Measurements from ENCODE around the gene GNPDA1.
"Not testable (repeated sequence)": the region's sequence is repeated elsewhere in the genome, so short reads cannot be mapped to it uniquely, and the experiment has no call there.

Gene GNPDA1

GRCh38 chr5:142038735-142039134 lies 25.9 kb upstream of the GNPDA1 start:
- H3K27ac ChIP-seq = no peak overlapping the region
- no peak overlapping the region for H3K4me3 ChIP-seq (ENCODE audit: low read depth in 1 of 2, low read length in 1 of 2)
- no peaks in the 10 kb centered on the region for H3K9me3 ChIP-seq
- no peaks in the 10 kb centered on the region for H3K27me3 ChIP-seq
- no peak for TF ChIP-seq CTCF (IDR thresholded peaks at IDR 0.05)
- no peaks in the 10 kb centered on the region for H3K4me1 ChIP-seq (ENCODE audit: control insufficient read depth in 1 of 2, insufficient read depth in 1 of 2, low read depth in 1 of 2, low read length in 1 of 2)
- no peaks in the 10 kb centered on the region for H3K36me3 ChIP-seq

GRCh38 chr5:142037599-142037998 lies 24.8 kb upstream of the GNPDA1 start:
- not testable (repeated sequence) for H3K9me3 ChIP-seq; H3K4me3 ChIP-seq (ENCODE audit: low read depth in 1 of 2, low read length in 1 of 2); H3K27me3 ChIP-seq; H3K36me3 ChIP-seq; H3K27ac ChIP-seq; H3K4me1 ChIP-seq (ENCODE audit: control insufficient read depth in 1 of 2, insufficient read depth in 1 of 2, low read depth in 1 of 2, low read length in 1 of 2)

GRCh38 chr5:142036918-142037317 lies 24.1 kb upstream of the GNPDA1 start:
- Histone ChIP-seq H3K4me3 (ENCODE audit: low read depth in 1 of 2, low read length in 1 of 2) (no peak overlapping the region), H3K9me3 (no peaks in the 10 kb centered on the region), H3K27me3 (peaks cover 5% of the 10 kb centered on the region), H3K27ac (no peak overlapping the region), H3K4me1 (ENCODE audit: control insufficient read depth in 1 of 2, insufficient read depth in 1 of 2, low read depth in 1 of 2, low read length in 1 of 2) (no peaks in the 10 kb centered on the region), H3K36me3 (no peaks in the 10 kb centered on the region)
- no peak for TF ChIP-seq CTCF (IDR thresholded peaks at IDR 0.05)

- Histone ChIP-seq H3K27me3 (peaks cover 22% of the 10 kb centered on the region), H3K36me3 (no peaks in the 10 kb centered on the region), H3K9me3 (no peaks in the 10 kb centered on the region), H3K4me3 (ENCODE audit: low read depth in 1 of 2, low read length in 1 of 2) (no peak overlapping the region), H3K4me1 (ENCODE audit: control insufficient read depth in 1 of 2, insufficient read depth in 1 of 2, low read depth in 1 of 2, low read length in 1 of 2) (no peaks in the 10 kb centered on the region), H3K27ac (no peak overlapping the region)
- no peak for TF ChIP-seq CTCF (IDR thresholded peaks at IDR 0.05)
These were observed 22.2 kb upstream of the GNPDA1 start for GRCh38 chr5:142034994-142035393.

GRCh38 chr5:142033632-142034567 lies 21.1 kb upstream of the GNPDA1 start:
- H3K27me3 ChIP-seq = peaks cover 24% of the 10 kb centered on the region
- H3K4me3 ChIP-seq (ENCODE audit: low read depth in 1 of 2, low read length in 1 of 2); H3K36me3 ChIP-seq; H3K27ac ChIP-seq; H3K4me1 ChIP-seq (ENCODE audit: control insufficient read depth in 1 of 2, insufficient read depth in 1 of 2, low read depth in 1 of 2, low read length in 1 of 2); H3K9me3 ChIP-seq: not testable (repeated sequence)

- Histone ChIP-seq H3K4me3 (ENCODE audit: low read depth in 1 of 2, low read length in 1 of 2) (no peak overlapping the region), H3K27ac (no peak overlapping the region), H3K36me3 (no peaks in the 10 kb centered on the region), H3K4me1 (ENCODE audit: control insufficient read depth in 1 of 2, insufficient read depth in 1 of 2, low read depth in 1 of 2, low read length in 1 of 2) (no peaks in the 10 kb centered on the region), H3K9me3 (no peaks in the 10 kb centered on the region), H3K27me3 (peaks cover 24% of the 10 kb centered on the region)
- TF ChIP-seq CTCF (IDR thresholded peaks at IDR 0.05) = no peak
These were observed 20.2 kb upstream of the GNPDA1 start for GRCh38 chr5:142032747-142033631.
